Astrocyte (in vitro differentiated cells and primary cell): ENCODE measurements around the gene SERPINH1. TPM values are rescaled to one million over a fixed set of nuclear protein-coding genes. Genes with fewer than 3 reads are reported as not detected.

Experiments used
- DNase-seq: peaks from one replicate; pipeline ENCODE4 v3.0.0-alpha.2; 2010; ENCODE audit warnings: low read depth
- FAIRE-seq: peaks from 2 replicates; lab custom pipeline; 2011; peaks lifted over from hg19 to GRCh38; lab: Jason Lieb, UNC
- H2AFZ ChIP-seq: 2 replicates; pipeline ENCODE4 v1.6.0; 2012; ENCODE audit warnings: low read depth, low read length, inconsistent platforms
- H3K27ac ChIP-seq: 2 replicates; pipeline ENCODE4 v1.5.1; 2011; ENCODE audit warnings: low read depth, low read length, inconsistent platforms
- H3K27me3 ChIP-seq: 2 replicates; pipeline ENCODE4 v1.6.0; 2011; ENCODE audit warnings: low read length, inconsistent platforms; ENCODE audit not compliant: insufficient read depth
- H3K36me3 ChIP-seq: 2 replicates; pipeline ENCODE4 v1.5.1; 2011; ENCODE audit warnings: low read length, inconsistent platforms; ENCODE audit not compliant: insufficient read depth
- H3K4me1 ChIP-seq: 2 replicates; pipeline ENCODE4 v1.5.1; 2011; ENCODE audit warnings: low read length, inconsistent platforms; ENCODE audit not compliant: insufficient read depth
- H3K4me2 ChIP-seq: 2 replicates; pipeline ENCODE4 v1.6.0; 2012; ENCODE audit warnings: low read length, inconsistent platforms
- H3K4me3 ChIP-seq: 2 replicates; pipeline ENCODE4 v1.5.1; 2011; ENCODE audit warnings: low read depth, mild to moderate bottlenecking, low read length, inconsistent platforms; ENCODE audit not compliant: insufficient read depth
- H3K79me2 ChIP-seq: 2 replicates; pipeline ENCODE4 v1.6.0; 2012; ENCODE audit warnings: mild to moderate bottlenecking, low read length, inconsistent platforms; ENCODE audit not compliant: insufficient read depth
- H3K9ac ChIP-seq: 2 replicates; pipeline ENCODE4 v1.6.0; 2012; ENCODE audit warnings: mild to moderate bottlenecking, low read length, inconsistent platforms
- H3K9me3 ChIP-seq: 2 replicates; pipeline ENCODE4 v1.5.1; 2012; ENCODE audit warnings: low read depth, mild to moderate bottlenecking, low read length, inconsistent platforms; ENCODE audit not compliant: insufficient read depth
- H4K20me1 ChIP-seq: 2 replicates; pipeline ENCODE4 v1.6.0; 2012; ENCODE audit warnings: low read length, inconsistent platforms; ENCODE audit not compliant: insufficient read depth
- H3K27ac Mint-ChIP-seq: one replicate; pipeline ENCODE4 v1.8.0; 2021; ENCODE audit warnings: mild to moderate bottlenecking, mixed read lengths; ENCODE audit not compliant: unreplicated experiment
- H3K27me3 Mint-ChIP-seq: one replicate; pipeline ENCODE4 v1.8.0; 2021; ENCODE audit warnings: low read depth, mixed read lengths; ENCODE audit not compliant: unreplicated experiment
- H3K36me3 Mint-ChIP-seq: one replicate; pipeline ENCODE4 v1.8.0; 2021; ENCODE audit warnings: low read depth, mixed read lengths; ENCODE audit not compliant: unreplicated experiment
- H3K4me1 Mint-ChIP-seq: one replicate; pipeline ENCODE4 v1.8.0; 2021; ENCODE audit warnings: low read depth, mixed read lengths; ENCODE audit not compliant: unreplicated experiment
- H3K4me3 Mint-ChIP-seq: one replicate; pipeline ENCODE4 v1.8.0; 2021; ENCODE audit warnings: mild to moderate bottlenecking, moderate library complexity, mixed read lengths; ENCODE audit not compliant: unreplicated experiment
- H3K9me3 Mint-ChIP-seq: one replicate; pipeline ENCODE4 v1.8.0; 2021; ENCODE audit warnings: mild to moderate bottlenecking, mixed read lengths; ENCODE audit not compliant: unreplicated experiment
- CTCF ChIP-seq: IDR thresholded peaks from 2 replicates; pipeline ENCODE4 v1.5.1; 2011; ENCODE audit warnings: low read depth, mild to moderate bottlenecking, inconsistent platforms, low read length, moderate library complexity; ENCODE audit not compliant: insufficient read depth
- EZH2 ChIP-seq: IDR thresholded peaks from 2 replicates; pipeline ENCODE4 v1.6.1; 2012; ENCODE audit warnings: mild to moderate bottlenecking, low read length, inconsistent platforms; ENCODE audit not compliant: insufficient read depth
- total RNA-seq: library from RNA; stranded (reverse); gene quantifications from 2 replicates; pipeline ENCODE4 v1.2.1, GENCODE V29; 2021

SERPINH1 gene
- total RNA-seq, 1 donor from 2014 or later, result 768 TPM

DNA sequence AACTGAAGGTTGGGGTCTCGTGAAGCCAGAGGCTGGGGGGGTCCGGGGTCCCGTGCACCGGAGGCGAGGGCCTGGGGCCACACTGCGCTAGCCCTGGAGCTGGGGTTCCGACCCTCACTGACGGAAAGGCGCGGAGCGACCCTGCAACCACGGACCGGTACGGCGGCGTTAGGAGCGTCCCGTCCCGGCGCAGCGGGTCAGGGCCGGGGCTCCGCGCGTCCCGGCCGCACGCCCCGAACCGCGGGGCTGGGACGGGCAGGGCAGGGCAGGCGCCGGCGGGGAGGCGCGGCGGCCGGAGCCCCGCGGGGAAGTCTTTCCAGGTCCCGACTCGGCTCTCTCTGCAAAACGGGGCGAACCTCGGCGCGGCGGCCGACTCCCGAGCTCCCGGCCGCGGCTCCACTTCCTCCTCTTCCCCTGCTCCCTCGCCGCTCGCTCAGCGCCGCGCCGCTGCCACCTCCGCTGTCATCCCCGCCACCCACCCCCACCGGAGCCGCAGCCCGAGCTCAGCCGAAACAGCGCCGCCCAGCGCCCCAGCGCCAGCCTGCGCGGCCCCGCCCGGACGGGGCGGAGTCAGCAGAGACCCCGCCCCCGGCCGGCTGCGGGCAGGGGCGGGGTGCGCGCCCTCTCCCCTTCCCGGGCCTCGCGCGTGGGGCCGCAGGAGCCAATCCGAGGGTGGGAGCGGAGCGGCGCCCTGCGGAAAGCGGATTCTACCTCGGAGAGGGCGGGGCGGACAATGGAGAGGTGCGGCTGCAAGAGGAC lies 36.4 kb upstream of the SERPINH1 start, which contains the start of gene GDPD5:
Gene GDPD5, minus strand, starts transcription at position 509 of the 759 bp plus-strand sequence. CDS start 48,206 bp downstream, outside the sequence.
- no peaks in the 10 kb centered on the region for H3K79me2 ChIP-seq
- no peaks in the 10 kb centered on the region for H3K9me3 ChIP-seq
- H4K20me1 ChIP-seq, result peaks cover 16% of the 10 kb centered on the region
- peak within 1 kb of the TSS; percentile 34 for H3K27ac Mint-ChIP-seq
- peak within 1 kb of the TSS; percentile 90 for H2AFZ ChIP-seq
- peaks cover 10% of the 10 kb centered on the region for H3K4me1 ChIP-seq
- no peaks in the 10 kb centered on the region for H3K27me3 ChIP-seq
- no peaks in the 10 kb centered on the region for H3K4me1 Mint-ChIP-seq
- FAIRE-seq (no peak), DNase-seq (peak; percentile 43)
- TF ChIP-seq CTCF (peak; percentile 4), EZH2 (peak; percentile 24)
- peak within 1 kb of the TSS; percentile 99 for H3K4me2 ChIP-seq
- no peaks in the 10 kb centered on the region for H3K36me3 ChIP-seq
- H3K4me3 Mint-ChIP-seq, result peak within 1 kb of the TSS; percentile 87
- peaks cover 4% of the 10 kb centered on the region for H3K36me3 Mint-ChIP-seq
- peak within 1 kb of the TSS; percentile 74 for H3K4me3 ChIP-seq
- no peak within 1 kb of the TSS for H3K27ac ChIP-seq
- H3K9ac ChIP-seq, result peak within 1 kb of the TSS; percentile 76
- H3K27me3 Mint-ChIP-seq, result peaks cover 52% of the 10 kb centered on the region
- peaks cover 2% of the 10 kb centered on the region for H3K9me3 Mint-ChIP-seq

DNA sequence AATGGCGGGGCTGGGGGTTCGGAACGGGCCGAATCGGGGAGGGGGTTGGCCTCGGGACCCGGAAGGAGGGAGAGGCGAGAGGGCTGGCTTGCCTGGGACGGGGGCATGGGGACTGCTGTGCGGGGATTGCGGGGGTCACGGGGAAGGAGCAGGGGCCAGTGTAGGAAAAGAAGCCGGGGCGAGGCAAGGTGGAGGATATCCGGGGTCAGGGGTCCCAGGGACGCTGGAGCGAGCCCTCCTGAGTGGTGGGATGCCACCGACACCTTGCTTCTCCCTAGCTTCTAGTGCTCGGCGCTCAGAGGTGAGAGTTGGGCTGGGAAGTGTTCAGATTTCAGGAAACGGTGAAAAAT lies 35.9 kb upstream of the SERPINH1 start:
- Histone ChIP-seq H3K9me3 (no peaks in the 10 kb centered on the region), H3K27me3 (no peaks in the 10 kb centered on the region), H2AFZ (peak overlapping the region; percentile 67), H3K4me1 (peaks cover 10% of the 10 kb centered on the region), H3K79me2 (no peaks in the 10 kb centered on the region), H3K36me3 (no peaks in the 10 kb centered on the region), H3K9ac (peak overlapping the region; percentile 76), H3K4me2 (peak overlapping the region; percentile 99), H3K4me3 (peak overlapping the region; percentile 74), H4K20me1 (peaks cover 16% of the 10 kb centered on the region), H3K27ac (no peak overlapping the region)
- Mint-ChIP-seq H3K9me3 (peaks cover 2% of the 10 kb centered on the region), H3K36me3 (peaks cover 4% of the 10 kb centered on the region), H3K27me3 (peaks cover 57% of the 10 kb centered on the region), H3K27ac (peak overlapping the region; percentile 34), H3K4me3 (peak overlapping the region; percentile 87), H3K4me1 (no peaks in the 10 kb centered on the region)
- FAIRE-seq (no peak), DNase-seq (no peak)
- TF ChIP-seq EZH2, result no peak
- no peak for TF ChIP-seq CTCF

GRCh38 chr11:75527130-75527529 lies 34.9 kb upstream of the SERPINH1 start:
- H3K4me2 ChIP-seq, result no peak overlapping the region
- DNase-seq (no peak), FAIRE-seq (no peak)
- peaks cover 11% of the 10 kb centered on the region for H4K20me1 ChIP-seq
- peaks cover 10% of the 10 kb centered on the region for H3K4me1 ChIP-seq
- H3K27me3 ChIP-seq, result no peaks in the 10 kb centered on the region
- TF ChIP-seq EZH2 (no peak), CTCF (no peak)
- Mint-ChIP-seq H3K27ac (no peak overlapping the region), H3K36me3 (peaks cover 4% of the 10 kb centered on the region), H3K27me3 (peaks cover 57% of the 10 kb centered on the region), H3K9me3 (peaks cover 2% of the 10 kb centered on the region), H3K4me3 (peak overlapping the region; percentile 87), H3K4me1 (no peaks in the 10 kb centered on the region)
- H3K27ac ChIP-seq, result no peak overlapping the region
- H3K79me2 ChIP-seq, result no peaks in the 10 kb centered on the region
- no peaks in the 10 kb centered on the region for H3K36me3 ChIP-seq
- H3K4me3 ChIP-seq, result no peak overlapping the region
- no peak overlapping the region for H2AFZ ChIP-seq
- no peaks in the 10 kb centered on the region for H3K9me3 ChIP-seq
- no peak overlapping the region for H3K9ac ChIP-seq
